Hepatocyte (in vitro differentiated cells): Measurements from ENCODE around the gene COCH.

ENCODE experiments used
- EZH2 ChIP-seq: fragments of 200-600 bp; sonication (generic); IDR thresholded peaks from 2 replicates; pipeline ENCODE4 v1.6.1; 2016; ENCODE audit warnings: antibody characterized with exemption, mild to moderate bottlenecking, borderline replicate concordance
- EZH2phosphoT487 ChIP-seq: fragments of 200-600 bp; sonication (generic); IDR thresholded peaks from one replicate; pipeline ENCODE4 v1.6.1; 2018; ENCODE audit warnings: antibody characterized with exemption, mild to moderate bottlenecking, low read depth, moderate library complexity; ENCODE audit not compliant: unreplicated experiment, severe bottlenecking
- TF ChIP-seq, protein P1 (sequence below): fragments of 200-600 bp; sonication (generic); IDR thresholded peaks from 2 replicates; pipeline ENCODE4 v1.5.1; 2016; ENCODE audit warnings: antibody characterized with exemption, mild to moderate bottlenecking; ENCODE audit not compliant: poor library complexity

DNA sequence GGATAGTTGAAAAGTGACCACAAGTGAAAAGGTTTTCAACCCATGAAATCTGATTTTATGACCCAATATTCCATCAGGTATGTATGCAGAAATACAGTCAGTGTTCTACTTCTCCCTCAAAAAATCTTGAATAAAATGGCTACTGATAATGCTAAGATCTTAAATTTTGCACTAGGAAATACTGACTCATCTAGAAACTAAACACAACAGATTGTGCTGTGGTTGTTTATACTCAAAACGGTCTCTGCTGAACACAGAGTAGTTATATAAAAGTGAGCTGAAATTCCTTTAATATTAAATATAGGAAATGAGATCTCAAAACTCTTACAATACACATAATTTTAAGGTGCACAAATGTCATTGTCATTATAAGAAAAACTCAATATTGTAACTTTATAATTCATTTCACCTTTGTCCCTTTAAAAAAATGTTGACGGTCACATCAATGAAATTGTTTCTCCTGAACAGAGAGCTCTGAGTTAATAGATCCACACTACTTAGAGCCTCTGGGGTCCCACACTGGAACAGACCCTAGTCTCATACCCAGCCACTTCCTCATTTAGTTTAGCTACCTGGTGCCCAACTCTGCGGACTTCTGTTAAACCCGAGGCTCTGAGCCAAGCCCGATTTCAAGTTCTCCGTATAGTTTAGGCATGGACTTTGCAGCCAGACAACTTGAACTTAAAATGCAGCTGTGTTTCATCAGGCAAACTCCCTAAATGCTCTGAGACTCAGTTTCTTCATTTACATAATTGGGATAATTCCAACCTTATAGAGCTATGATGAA, 9.3 kb downstream of the COCH start:
- TF ChIP-seq EZH2 = no peak
- TF ChIP-seq, protein P1, sequence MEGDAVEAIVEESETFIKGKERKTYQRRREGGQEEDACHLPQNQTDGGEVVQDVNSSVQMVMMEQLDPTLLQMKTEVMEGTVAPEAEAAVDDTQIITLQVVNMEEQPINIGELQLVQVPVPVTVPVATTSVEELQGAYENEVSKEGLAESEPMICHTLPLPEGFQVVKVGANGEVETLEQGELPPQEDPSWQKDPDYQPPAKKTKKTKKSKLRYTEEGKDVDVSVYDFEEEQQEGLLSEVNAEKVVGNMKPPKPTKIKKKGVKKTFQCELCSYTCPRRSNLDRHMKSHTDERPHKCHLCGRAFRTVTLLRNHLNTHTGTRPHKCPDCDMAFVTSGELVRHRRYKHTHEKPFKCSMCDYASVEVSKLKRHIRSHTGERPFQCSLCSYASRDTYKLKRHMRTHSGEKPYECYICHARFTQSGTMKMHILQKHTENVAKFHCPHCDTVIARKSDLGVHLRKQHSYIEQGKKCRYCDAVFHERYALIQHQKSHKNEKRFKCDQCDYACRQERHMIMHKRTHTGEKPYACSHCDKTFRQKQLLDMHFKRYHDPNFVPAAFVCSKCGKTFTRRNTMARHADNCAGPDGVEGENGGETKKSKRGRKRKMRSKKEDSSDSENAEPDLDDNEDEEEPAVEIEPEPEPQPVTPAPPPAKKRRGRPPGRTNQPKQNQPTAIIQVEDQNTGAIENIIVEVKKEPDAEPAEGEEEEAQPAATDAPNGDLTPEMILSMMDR = no peak
- TF ChIP-seq EZH2phosphoT487 = no peak
